ENCODE measurements around the gene GALNTL6.
A peak's percentile ranks its signal among the peaks of the same experiment; 100 is the strongest.

Gene GALNTL6

GRCh38 chr4:172983631-172984030 is 1170.4 kb downstream of the GALNTL6 start:
- DNase-seq (ENCODE audit: low read depth in 2 of 2), result no peak

- DNase-seq (ENCODE audit: low read depth in 2 of 2), result no peak
Observed at GRCh38 chr4:172985552-172985951, 1172.3 kb downstream of the GALNTL6 start.

DNA sequence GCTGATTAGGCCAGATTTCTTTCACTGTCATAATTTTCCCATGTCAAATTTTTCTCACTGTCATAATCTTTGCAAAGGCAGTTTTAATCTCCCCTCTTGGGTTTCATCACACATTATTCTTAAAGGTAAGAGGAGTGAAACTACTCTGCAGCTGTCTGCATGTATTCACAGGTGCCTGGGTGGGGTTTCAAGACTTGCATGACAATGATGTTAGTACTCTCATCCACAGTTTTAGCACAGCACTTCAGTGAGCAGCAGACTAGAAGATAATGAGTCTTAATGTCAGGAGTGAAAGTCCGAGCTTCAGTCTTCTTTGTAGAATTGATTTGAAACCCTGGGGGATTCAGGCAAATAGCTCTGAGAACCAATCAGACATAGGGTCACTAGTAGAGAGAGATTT is 1172.9 kb downstream of the GALNTL6 start:
- DNase-seq (ENCODE audit: low read depth in 2 of 2), result no peak

- DNase-seq (ENCODE audit: low read depth in 2 of 2), result no peak
Observed at GRCh38 chr4:172989984-172990820, 1177.0 kb downstream of the GALNTL6 start.

- no peak for DNase-seq (ENCODE audit: low read depth in 2 of 2)
Observed at GRCh38 chr4:172992648-172993378, 1179.6 kb downstream of the GALNTL6 start.

- DNase-seq (ENCODE audit: low read depth in 2 of 2), result no peak
Observed at GRCh38 chr4:172995161-172995560, 1182.0 kb downstream of the GALNTL6 start.

- DNase-seq (ENCODE audit: low read depth in 2 of 2), result no peak
Observed at GRCh38 chr4:172995704-172996103, 1182.5 kb downstream of the GALNTL6 start.

DNA sequence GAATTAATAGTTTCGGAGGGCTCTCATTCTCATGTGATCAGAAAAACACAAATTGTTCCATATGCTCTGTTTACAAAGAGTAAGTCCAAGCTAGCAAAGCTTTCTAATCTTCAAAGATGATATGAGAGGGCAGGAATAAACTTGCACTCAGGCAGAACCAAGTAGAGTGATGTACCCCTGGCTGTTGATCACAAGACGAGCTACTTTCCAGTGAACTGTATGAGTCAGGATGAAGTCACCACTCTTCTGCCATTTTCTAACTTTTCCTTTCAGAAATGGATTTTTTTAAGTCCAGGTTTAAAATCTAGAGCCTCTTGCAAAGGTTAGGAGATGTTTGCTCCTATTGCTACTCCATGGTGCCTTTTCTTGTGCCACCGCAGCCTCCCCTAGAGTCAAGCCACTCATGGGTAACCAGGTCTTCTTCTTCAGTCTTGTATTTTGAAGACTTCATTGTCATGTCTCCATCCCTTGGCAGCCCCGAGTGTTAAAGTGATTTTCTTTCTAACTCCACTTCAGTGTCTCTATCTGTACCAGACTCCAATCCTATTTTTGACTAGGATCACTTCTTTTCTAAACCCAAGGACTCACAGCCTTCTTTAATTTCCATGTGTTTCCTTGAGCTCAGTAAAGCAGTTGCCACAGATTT is 1183.5 kb downstream of the GALNTL6 start:
- no peak for DNase-seq (ENCODE audit: low read depth in 2 of 2)

- no peak for DNase-seq (ENCODE audit: low read depth in 2 of 2)
Observed at GRCh38 chr4:172997217-172997609, 1184.0 kb downstream of the GALNTL6 start.

- no peak for DNase-seq (ENCODE audit: low read depth in 2 of 2)
Observed at GRCh38 chr4:172997856-172998255, 1184.7 kb downstream of the GALNTL6 start.

GRCh38 chr4:172998527-172999469 is 1185.6 kb downstream of the GALNTL6 start:
- peak; percentile 56 to 58 for DNase-seq (ENCODE audit: low read depth in 2 of 2)

DNA sequence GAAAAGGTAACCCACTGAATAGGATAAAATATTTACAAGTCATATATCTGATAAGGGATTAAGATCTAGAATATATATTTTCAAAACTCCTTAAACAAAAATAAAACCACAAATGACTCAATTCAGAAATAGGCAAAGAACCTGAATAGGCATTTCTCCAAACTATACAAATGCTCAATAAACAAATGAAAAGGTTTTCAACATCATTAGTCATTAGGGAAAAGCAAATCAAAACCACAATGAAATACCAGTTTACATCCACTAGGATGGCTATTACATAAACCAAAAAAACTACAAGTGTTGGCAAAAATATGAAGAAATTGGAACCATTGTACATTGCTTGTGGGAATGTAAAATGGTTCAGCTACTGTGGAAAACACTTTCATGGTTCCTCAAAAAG is 1188.4 kb downstream of the GALNTL6 start:
- peak; percentile 57 to 66 for DNase-seq (ENCODE audit: low read depth in 2 of 2)

GRCh38 chr4:173002830-173003561 is 1189.8 kb downstream of the GALNTL6 start:
- DNase-seq (ENCODE audit: low read depth in 2 of 2), result no peak

DNA sequence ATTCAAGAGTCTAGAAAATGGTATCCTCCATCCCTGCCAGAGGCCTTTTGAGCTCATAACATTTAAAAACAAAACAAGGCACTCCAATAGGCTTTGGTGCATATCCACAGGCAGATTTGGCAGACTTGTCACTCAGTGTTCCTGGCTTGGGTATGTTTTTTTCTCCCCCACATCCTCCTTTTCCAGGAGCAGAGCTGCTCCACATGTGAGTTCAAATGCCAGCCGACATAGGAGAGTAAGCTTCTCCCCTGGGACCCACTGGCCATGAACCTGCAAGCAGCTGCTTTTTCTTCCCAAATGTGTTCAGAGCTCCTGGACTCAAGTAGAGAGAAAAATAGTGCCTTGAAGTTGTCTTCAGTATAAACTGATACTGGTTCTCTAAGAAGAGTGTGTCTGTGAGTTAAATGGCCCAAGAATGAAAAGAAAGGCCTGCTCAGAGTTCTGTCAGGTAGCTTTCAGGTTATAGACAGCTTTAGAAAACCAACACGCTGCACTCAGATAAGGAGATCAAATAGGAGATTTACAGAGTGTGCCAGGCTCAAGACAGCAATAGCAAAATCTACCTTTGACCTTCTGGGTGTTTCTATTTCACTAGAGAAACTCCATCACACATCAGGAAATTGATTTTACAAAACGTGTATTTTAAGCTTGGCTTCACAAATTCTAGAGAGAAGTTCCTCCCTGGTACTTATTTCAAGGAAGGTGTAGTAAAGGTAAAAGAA is 1192.9 kb downstream of the GALNTL6 start:
- DNase-seq (ENCODE audit: low read depth in 2 of 2), result no peak

GRCh38 chr4:173008436-173008835 is 1195.2 kb downstream of the GALNTL6 start:
- no peak for DNase-seq (ENCODE audit: low read depth in 2 of 2)

DNA sequence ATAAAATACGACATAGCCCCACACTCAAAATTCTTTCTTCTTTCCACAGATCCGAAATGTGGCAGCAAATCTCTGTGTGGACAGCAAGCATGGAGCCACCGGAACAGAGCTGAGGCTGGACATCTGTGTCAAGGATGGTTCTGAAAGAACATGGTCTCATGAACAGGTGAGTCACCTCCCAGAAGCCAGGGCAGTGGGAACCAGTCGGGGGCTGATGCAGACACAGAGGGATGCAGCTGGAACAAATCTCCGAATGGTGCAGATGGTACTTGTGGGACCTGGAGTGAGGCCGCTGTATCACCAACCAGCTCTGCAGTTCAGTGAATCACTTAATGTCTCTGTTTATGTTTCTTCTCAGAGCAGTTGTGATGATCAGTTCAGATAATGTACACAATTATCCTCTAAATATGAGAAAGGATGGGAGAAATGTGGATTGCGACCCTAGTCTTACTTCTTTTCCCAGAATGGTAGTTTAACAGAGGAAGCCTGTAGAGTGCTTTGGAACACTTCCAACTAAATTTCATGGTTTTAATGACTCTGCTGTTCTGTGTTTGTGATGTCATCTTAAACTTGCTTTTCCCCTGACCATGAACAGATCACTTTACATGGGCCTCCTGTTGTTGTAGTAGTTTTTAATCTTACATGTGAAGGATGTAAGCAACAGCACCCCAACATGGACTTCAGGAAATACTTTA is 1196.1 kb downstream of the GALNTL6 start:
- DNase-seq (ENCODE audit: low read depth in 2 of 2), result no peak

GRCh38 chr4:173012608-173013007 is 1199.4 kb downstream of the GALNTL6 start:
- DNase-seq (ENCODE audit: low read depth in 2 of 2), result no peak

DNA sequence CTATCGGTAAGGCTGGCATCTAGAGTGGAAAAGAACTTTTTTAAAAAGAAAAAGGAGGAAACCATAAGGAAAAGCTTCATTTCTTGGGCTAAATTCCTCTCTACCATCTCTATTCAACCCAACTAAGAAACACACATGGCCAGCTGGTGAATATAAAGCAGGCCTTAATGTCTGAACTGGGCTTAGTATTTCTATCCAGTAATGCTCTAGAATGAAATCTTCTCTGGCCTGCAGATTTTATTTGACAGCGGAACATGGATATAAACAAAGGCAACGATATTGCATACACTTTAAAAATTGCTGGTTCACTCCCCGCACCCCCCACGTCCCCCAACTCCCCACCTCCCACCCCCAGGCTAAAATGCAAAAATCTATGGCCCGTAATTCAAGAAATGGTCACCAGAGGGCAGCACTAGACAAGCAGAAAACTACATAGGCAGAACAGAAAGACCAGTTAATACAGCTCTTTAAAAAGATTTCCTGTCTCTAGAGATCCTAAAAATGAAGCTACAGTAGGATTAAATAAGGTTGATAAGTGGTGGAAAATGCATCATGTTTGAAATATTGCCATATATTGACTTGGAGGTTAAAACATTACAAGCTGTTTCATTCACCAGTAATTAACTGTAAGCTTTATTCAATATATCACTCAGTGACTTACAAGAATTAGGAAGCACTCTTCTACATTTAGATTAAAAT is 1200.2 kb downstream of the GALNTL6 start:
- DNase-seq (ENCODE audit: low read depth in 2 of 2), result no peak

- no peak for DNase-seq (ENCODE audit: low read depth in 2 of 2)
Observed at GRCh38 chr4:173014113-173014558, 1200.9 kb downstream of the GALNTL6 start.

All from fibroblast of skin of left quadriceps (primary cell).